Effector CD4-positive, alpha-beta T cell (primary cell): Measurements from ENCODE around the gene EPHX1.
"Not testable (repeated sequence)": the region's sequence is repeated elsewhere in the genome, so short reads cannot be mapped to it uniquely, and the experiment has no call there.

ENCODE experiments used
- DNase-seq: peaks from one replicate; pipeline ENCODE4 v3.0.0-alpha.2; 2020

Gene EPHX1

GRCh38 chr1:225883616-225884265 lies 73.8 kb downstream of the EPHX1 start:
- no peak for DNase-seq

- DNase-seq, result no peak
Measured at GRCh38 chr1:225885336-225885735, 75.4 kb downstream of the EPHX1 start.

GRCh38 chr1:225886159-225887029 lies 76.5 kb downstream of the EPHX1 start:
- DNase-seq, result no peak

- DNase-seq, result no peak
Measured at GRCh38 chr1:225887030-225887314, 77.0 kb downstream of the EPHX1 start.

GRCh38 chr1:225887554-225888288 lies 77.8 kb downstream of the EPHX1 start:
- DNase-seq, result not testable (repeated sequence)

GRCh38 chr1:225888289-225888897 lies 78.5 kb downstream of the EPHX1 start:
- DNase-seq, result no peak

GRCh38 chr1:225888898-225889601 lies 79.1 kb downstream of the EPHX1 start, which contains the start of gene LEFTY1:
TSS of gene LEFTY1 (minus strand) at chr1:225889146. CDS start at chr1:225889066, 80 bp downstream.
- DNase-seq, result no peak

GRCh38 chr1:225889743-225890142 lies 79.8 kb downstream of the EPHX1 start:
- no peak for DNase-seq

GRCh38 chr1:225890346-225891228 lies 80.7 kb downstream of the EPHX1 start:
- no peak for DNase-seq

- DNase-seq, result no peak
Measured at GRCh38 chr1:225891229-225891972, 81.5 kb downstream of the EPHX1 start.

- no peak for DNase-seq
Measured at GRCh38 chr1:225892307-225892706, 82.4 kb downstream of the EPHX1 start.
